Measurements from ENCODE around the gene SH3PXD2A. TPM values are rescaled to one million over a fixed set of nuclear protein-coding genes. Genes with fewer than 3 reads are reported as not detected.

SH3PXD2A gene
- total and polyA plus RNA-seq, 10 of the 15 experiments (the other 5 are each of a cell fraction or from before 2014, with no cell fraction given): 0.63 to 14.0 (median 4.4) TPM

DNA sequence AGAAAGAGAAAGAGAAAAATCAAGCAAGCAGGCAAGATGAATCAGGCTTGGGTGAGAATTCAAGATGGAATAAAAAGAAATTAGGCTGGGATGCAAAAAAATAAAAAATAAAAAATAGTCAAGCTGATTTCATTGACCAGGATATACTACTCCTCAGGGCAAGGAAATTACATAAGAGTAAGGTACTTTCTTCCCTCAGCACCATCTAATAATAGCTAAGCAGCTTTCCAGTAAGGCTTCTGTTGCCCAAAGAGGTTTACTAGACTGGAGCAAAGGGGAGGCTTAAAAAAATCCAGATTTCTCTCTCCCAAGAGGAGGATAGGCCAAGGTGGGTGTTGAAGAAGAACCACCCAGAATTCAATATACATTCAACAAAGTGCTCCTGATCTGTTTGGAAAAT lies 268.3 kb downstream of the SH3PXD2A start (continued):
- TF ChIP-seq, protein P1, sequence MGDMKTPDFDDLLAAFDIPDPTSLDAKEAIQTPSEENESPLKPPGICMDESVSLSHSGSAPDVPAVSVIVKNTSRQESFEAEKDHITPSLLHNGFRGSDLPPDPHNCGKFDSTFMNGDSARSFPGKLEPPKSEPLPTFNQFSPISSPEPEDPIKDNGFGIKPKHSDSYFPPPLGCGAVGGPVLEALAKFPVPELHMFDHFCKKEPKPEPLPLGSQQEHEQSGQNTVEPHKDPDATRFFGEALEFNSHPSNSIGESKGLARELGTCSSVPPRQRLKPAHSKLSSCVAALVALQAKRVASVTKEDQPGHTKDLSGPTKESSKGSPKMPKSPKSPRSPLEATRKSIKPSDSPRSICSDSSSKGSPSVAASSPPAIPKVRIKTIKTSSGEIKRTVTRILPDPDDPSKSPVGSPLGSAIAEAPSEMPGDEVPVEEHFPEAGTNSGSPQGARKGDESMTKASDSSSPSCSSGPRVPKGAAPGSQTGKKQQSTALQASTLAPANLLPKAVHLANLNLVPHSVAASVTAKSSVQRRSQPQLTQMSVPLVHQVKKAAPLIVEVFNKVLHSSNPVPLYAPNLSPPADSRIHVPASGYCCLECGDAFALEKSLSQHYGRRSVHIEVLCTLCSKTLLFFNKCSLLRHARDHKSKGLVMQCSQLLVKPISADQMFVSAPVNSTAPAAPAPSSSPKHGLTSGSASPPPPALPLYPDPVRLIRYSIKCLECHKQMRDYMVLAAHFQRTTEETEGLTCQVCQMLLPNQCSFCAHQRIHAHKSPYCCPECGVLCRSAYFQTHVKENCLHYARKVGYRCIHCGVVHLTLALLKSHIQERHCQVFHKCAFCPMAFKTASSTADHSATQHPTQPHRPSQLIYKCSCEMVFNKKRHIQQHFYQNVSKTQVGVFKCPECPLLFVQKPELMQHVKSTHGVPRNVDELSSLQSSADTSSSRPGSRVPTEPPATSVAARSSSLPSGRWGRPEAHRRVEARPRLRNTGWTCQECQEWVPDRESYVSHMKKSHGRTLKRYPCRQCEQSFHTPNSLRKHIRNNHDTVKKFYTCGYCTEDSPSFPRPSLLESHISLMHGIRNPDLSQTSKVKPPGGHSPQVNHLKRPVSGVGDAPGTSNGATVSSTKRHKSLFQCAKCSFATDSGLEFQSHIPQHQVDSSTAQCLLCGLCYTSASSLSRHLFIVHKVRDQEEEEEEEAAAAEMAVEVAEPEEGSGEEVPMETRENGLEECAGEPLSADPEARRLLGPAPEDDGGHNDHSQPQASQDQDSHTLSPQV (IDR thresholded peaks at IDR 0.05): no peak
- TF ChIP-seq ZNF207 (IDR thresholded peaks at IDR 0.05; ENCODE audit: borderline replicate concordance) (no peak), MLLT1 (IDR thresholded peaks at IDR 0.05) (no peak), CBFB (IDR thresholded peaks at IDR 0.05; ENCODE audit: low read depth) (no peak), PAX8 (IDR thresholded peaks at IDR 0.05) (no peak), TCF3 (IDR thresholded peaks at IDR 0.05; ENCODE audit: borderline replicate concordance, insufficient read depth, low read depth, low read length) (no peak)
- TF ChIP-seq, protein P2, sequence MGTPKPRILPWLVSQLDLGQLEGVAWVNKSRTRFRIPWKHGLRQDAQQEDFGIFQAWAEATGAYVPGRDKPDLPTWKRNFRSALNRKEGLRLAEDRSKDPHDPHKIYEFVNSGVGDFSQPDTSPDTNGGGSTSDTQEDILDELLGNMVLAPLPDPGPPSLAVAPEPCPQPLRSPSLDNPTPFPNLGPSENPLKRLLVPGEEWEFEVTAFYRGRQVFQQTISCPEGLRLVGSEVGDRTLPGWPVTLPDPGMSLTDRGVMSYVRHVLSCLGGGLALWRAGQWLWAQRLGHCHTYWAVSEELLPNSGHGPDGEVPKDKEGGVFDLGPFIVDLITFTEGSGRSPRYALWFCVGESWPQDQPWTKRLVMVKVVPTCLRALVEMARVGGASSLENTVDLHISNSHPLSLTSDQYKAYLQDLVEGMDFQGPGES (IDR thresholded peaks at IDR 0.05): no peak

All from GM12878 (cell line).